ENCODE results near the gene ELL.

The ELL gene

DNA sequence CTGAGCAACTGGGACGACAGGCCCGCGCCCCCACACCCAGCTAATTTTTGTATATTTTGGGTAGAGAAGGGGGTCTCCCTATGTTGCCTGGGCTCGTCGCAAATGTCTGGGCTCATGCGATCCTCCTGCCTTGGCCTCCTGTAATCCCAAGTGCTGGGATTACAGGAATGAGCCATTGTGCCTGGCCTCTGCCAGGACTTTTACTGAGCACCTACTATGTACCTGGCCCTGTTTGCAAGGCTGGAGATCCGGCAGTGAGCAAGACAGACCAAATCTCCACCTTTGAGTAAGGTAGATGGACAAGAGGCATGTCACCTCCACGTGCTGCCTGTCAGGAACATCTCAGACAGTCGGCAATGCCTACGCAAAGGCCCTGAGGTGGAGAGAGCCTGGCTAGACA lies 14.6 kb upstream of the ELL start:
- no peak for TF ChIP-seq CTCF (IDR thresholded peaks at IDR 0.05)
- no peaks in the 10 kb centered on the region for H3K27me3 Mint-ChIP-seq (ENCODE audit: low read depth, poor library complexity)
- H3K4me3 Mint-ChIP-seq = no peak overlapping the region
- no peaks in the 10 kb centered on the region for H3K9me3 Mint-ChIP-seq
- H3K27ac Mint-ChIP-seq = no peak overlapping the region
- no peak for DNase-seq
- H3K36me3 Mint-ChIP-seq (ENCODE audit: low read depth) = peaks cover 65% of the 10 kb centered on the region
- peaks cover 4% of the 10 kb centered on the region for H3K4me1 Mint-ChIP-seq

DNA sequence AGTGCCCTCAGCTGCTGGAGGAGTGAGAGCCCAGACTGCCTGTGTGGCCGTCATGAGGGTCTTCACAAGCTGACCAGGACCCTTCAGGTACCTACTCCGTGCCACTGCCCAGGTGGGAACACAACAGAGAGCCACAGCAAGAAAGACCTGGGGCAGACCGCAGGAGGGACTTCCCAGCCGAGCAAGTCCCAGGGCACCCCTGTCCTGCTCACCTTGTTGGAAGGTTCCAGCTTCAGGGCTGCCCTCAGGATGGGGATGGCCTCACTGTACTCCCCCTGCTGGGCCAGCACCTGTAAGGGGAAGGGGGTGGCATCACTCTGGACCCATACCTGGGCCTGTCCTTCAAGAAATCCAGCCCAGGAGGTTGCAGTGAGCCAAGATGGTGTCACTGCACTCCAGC lies 11.2 kb upstream of the ELL start:
- H3K27me3 Mint-ChIP-seq (ENCODE audit: low read depth, poor library complexity) = no peaks in the 10 kb centered on the region
- no peak for TF ChIP-seq CTCF (IDR thresholded peaks at IDR 0.05)
- no peaks in the 10 kb centered on the region for H3K9me3 Mint-ChIP-seq
- H3K4me1 Mint-ChIP-seq = no peaks in the 10 kb centered on the region
- H3K27ac Mint-ChIP-seq = no peak overlapping the region
- no peak for DNase-seq
- no peak overlapping the region for H3K4me3 Mint-ChIP-seq
- peaks cover 48% of the 10 kb centered on the region for H3K36me3 Mint-ChIP-seq (ENCODE audit: low read depth)

DNA sequence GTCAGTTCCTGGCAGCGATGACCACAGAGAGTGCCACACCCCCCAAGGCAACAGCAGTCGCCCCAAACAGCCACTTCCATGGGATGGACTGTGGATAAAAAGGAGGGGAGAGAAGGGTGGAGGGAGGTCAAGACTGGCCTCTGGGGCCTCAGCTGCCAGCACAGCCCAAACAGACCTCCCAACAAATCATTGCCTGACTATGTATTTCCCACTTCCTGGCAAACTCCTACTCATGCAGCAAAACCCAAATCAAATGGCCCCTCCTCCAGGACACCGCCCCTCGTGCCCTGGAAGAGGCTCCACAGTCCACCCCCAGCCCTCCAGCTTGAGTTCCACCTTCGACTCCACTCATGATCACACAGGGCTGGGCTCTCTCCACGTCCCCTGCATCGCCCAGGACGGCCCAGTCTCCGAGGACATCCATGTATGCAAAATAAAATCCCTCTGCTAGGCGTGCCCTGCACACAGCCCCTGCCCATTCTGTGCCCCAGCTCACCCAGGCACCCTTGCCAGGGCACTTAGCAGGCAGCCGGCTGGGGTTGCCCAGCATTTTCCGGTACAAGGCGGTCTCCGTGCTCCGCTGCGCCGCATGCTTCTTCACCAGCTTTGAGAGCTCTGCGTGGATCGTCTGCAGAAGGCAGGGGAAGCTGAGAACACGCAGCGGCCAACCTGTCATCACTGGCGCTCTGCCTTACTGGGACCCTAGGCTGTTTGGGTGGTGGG lies 10.5 kb upstream of the ELL start:
- no peaks in the 10 kb centered on the region for H3K4me1 Mint-ChIP-seq
- no peaks in the 10 kb centered on the region for H3K9me3 Mint-ChIP-seq
- H3K36me3 Mint-ChIP-seq (ENCODE audit: low read depth) = peaks cover 40% of the 10 kb centered on the region
- DNase-seq = no peak
- no peak overlapping the region for H3K27ac Mint-ChIP-seq
- no peaks in the 10 kb centered on the region for H3K27me3 Mint-ChIP-seq (ENCODE audit: low read depth, poor library complexity)
- no peak overlapping the region for H3K4me3 Mint-ChIP-seq
- TF ChIP-seq CTCF (IDR thresholded peaks at IDR 0.05) = no peak

DNA sequence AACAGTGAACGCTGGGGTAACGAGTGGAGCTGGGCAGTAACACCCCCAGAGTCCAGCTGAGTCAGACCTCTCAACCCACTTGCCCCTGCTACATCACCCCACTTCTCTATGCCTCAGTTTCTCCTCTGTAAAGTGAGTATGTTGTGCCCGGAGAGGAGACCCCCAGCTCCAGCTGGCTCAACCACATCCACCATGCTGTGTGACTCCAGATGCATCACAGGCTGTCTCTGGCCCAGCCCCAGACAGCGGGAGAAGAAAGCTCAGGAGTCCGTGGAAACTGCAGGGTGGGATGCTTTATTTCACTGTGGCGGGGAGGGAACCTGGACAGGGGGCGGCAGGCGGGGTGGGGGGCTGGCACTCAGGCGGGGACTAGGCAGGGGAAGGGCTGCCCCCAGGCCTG lies 9.6 kb upstream of the ELL start:
- Mint-ChIP-seq H3K27me3 (ENCODE audit: low read depth, poor library complexity) (no peaks in the 10 kb centered on the region), H3K4me1 (no peaks in the 10 kb centered on the region), H3K36me3 (ENCODE audit: low read depth) (peaks cover 36% of the 10 kb centered on the region), H3K4me3 (no peak overlapping the region), H3K9me3 (no peaks in the 10 kb centered on the region), H3K27ac (no peak overlapping the region)
- TF ChIP-seq CTCF (IDR thresholded peaks at IDR 0.05) = no peak
- DNase-seq = no peak

- no peaks in the 10 kb centered on the region for H3K9me3 Mint-ChIP-seq
- no peak overlapping the region for H3K27ac Mint-ChIP-seq
- no peaks in the 10 kb centered on the region for H3K4me1 Mint-ChIP-seq
- H3K4me3 Mint-ChIP-seq = no peak overlapping the region
- peaks cover 20% of the 10 kb centered on the region for H3K36me3 Mint-ChIP-seq (ENCODE audit: low read depth)
- DNase-seq = no peak
- no peaks in the 10 kb centered on the region for H3K27me3 Mint-ChIP-seq (ENCODE audit: low read depth, poor library complexity)
- TF ChIP-seq CTCF (IDR thresholded peaks at IDR 0.05) = no peak
Measured at GRCh38 chr19:18529782-18530181, 7.9 kb upstream of the ELL start.

- Mint-ChIP-seq H3K9me3 (no peaks in the 10 kb centered on the region), H3K4me1 (peaks cover 3% of the 10 kb centered on the region), H3K27me3 (ENCODE audit: low read depth, poor library complexity) (peaks cover 3% of the 10 kb centered on the region), H3K27ac (peak overlapping the region; percentile 86), H3K4me3 (no peak overlapping the region), H3K36me3 (ENCODE audit: low read depth) (peaks cover 2% of the 10 kb centered on the region)
- DNase-seq = no peak
- TF ChIP-seq CTCF (IDR thresholded peaks at IDR 0.05) = no peak
Measured at GRCh38 chr19:18526316-18526715, 4.4 kb upstream of the ELL start.
